Left renal pelvis (tissue), 4 donors: ENCODE results near the gene CYLD. TPM values are rescaled to one million over a fixed set of nuclear protein-coding genes. Genes with fewer than 3 reads are reported as not detected.
A peak's percentile ranks its signal among the peaks of the same experiment; 100 is the strongest.

Source experiments
- DNase-seq, 4 donors: peaks; one replicate each; pipeline ENCODE4 v3.0.0-alpha.2; 2013; ENCODE audit warnings: low read depth in 4 of 4, low spot score in 3 of 4
- polyA plus RNA-seq, 4 donors: library from polyadenylated mRNA; unstranded; fragments of 120-200 nt; gene quantifications; one replicate each; pipeline ENCODE4 v1.2.1, GENCODE V29; 2013; ENCODE audit not compliant: insufficient read length in 4 of 4

The CYLD gene
- polyA plus RNA-seq: 10 to 100 TPM; 24.9 to 29.5 (median 26.8) TPM

DNA sequence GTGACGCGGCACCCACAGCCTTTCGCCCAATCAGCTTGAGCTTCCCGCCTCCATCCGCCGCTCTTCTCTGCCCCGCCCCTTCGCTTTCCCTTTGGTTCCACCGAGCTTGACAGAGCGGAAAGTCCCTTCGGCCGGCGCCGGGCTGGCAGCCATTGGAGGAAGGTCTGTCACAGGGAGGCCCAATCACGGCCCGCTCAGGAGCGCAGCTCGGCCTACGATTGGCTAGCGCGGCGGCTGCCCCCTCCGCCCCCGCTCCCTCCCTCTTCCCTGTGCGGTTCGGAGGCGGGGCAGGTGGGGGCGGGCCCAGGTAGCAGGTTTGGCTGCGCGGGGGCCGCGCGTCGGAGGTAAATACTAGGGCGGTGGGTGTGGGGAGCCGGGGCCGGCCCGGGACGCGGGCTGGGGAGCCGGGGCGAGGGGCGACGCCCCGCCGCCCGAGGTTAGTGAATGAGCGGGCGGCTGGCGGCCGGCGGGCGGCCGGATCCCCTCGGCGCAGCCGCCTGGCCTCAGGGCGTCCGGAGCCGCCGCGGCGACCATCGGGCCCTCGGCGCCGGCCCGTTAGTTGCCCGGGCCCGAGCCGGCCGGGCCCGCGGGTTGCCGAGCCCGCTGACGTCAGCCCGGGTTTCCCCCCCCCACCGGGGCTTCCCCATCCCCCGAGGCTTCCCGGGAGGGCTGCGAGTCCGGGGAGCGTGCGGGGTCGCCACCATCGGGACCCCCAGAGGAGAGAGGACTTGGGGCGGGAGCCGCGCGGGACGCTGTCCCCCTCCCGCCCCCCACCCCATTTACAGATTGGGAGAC lies at the start of gene CYLD:
TSS of gene CYLD (plus strand) at position 306 of the 795 bp plus-strand sequence. CDS start 7,613 bp downstream, outside the sequence.
- DNase-seq: peak; percentile 96 to 99 (median 98)

DNA sequence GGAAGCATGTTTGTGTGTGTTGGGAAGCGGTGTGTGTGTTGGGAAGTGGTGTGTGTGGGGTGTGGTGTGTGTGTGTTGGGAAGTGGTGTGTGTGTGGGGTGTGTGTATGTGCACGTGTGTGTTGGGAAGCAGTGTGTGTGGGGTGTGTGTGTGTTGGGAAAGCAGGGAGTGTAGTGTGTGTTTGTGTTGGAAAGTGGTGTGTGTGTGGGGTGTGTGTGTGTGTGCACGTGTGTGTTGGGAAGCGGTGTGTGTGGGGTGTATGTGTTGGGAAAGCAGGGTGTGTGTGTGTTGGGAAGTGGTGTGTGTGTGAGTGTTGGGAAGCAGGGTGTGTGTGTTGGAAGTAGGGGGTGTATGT lies 49.3 kb upstream of the CYLD start:
- DNase-seq: no peak

GRCh38 chr16:50692999-50693781 lies 48.7 kb upstream of the CYLD start, which contains the start of gene NOD2:
NOD2 (plus strand) TSS chr16:50693606; CDS start chr16:50699496, 5,890 bp downstream.
- no peak for DNase-seq

GRCh38 chr16:50694206-50694605 lies 47.7 kb upstream of the CYLD start:
- no peak for DNase-seq

GRCh38 chr16:50695017-50696000 lies 46.6 kb upstream of the CYLD start:
- no peak for DNase-seq

DNA sequence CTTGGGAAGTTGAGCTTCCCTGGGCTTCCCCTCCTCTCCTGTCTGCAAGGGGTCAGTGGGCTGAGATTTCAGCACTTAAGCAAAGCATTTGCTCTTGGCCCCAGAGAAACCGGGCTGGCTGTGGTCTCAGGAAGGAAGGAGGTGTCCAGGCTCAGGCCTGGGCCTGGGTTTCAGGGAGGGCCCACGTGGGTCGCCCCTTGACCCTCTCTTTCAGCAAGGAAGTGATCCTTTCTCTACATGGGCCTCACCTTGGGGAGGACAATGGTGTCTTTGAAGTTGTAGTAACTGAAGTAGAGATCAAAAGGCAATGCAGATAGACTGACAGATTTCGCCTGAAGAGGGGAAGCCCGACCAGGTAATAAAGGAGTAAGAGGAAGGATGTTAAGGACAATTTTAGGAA lies 45.8 kb upstream of the CYLD start:
- no peak for DNase-seq

DNA sequence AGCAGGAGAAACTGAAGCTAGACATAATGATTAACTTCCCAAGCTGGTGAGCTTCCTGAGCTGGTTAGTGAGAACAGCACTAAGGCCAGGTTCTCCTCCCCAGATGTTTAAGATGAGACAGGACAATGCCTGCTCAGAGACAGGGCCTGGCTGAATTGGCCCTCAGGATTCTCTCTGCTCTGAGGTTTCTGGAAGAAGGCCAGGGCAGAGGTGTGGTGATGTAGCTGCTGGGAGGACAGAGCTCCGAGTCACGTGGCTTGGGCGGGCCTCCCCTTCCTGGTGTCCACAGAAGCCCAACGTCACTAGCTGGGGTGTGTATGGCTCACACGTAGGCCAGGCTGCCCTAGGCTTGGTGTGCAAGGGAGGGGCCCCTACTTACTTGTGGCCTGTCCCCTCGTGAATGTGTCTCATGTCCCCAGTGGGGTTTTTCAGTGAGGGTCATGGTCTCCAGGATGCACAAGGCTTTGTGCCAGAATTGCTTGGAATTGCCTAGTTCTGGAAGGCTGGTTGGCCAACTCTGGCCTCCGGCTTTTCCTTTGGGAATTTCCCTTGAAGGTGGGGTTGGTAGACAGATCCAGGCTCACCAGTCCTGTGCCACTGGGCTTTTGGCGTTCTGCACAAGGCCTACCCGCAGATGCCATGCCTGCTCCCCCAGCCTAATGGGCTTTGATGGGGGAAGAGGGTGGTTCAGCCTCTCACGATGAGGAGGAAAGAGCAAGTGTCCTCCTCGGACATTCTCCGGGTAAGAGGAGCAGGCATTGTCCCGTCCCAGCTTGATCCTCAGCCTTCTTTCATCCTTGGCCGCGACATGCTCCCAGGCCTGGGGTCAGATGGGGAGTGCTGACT lies 45.1 kb upstream of the CYLD start:
- DNase-seq: no peak

DNA sequence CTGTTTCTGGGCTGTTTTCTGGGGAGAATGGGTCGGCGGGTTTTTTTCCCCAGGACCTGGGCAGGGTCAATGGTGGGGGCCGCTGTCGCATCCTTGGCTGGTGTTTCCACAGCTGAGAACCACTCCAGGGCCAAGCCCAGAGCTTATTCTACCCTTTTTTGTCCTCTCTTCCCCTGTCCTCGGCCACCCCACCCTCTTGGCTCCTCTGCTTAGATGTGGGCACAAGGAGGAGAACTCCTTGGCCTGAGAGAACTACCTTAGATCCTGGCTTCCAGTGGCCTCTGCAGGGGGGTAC lies 44.5 kb upstream of the CYLD start:
- DNase-seq: no peak

- DNase-seq: no peak
Observed at GRCh38 chr16:50697881-50698767, 43.8 kb upstream of the CYLD start.

GRCh38 chr16:50699326-50700159 lies 42.3 kb upstream of the CYLD start:
- no peak for DNase-seq

DNA sequence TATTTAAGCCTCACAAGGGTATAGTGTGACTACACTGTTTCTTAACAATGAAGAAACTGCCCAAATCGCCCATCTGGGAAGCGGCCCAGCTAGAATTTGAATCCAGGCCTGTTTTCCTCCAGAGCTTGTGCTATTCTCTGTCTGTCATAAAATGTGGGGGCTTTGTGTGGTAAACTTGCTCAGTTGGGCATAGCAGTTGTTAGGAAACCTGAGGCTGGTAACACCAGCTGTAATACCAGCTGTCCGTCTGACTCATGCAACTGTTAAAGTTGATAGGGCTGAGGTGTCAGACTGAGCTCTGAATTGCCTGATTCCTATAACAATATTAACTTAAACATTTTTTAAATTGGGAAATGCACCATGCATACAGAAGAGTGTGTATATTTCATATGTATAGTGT lies 39.2 kb upstream of the CYLD start:
- DNase-seq: no peak

- no peak for DNase-seq
Observed at GRCh38 chr16:50704245-50704644, 37.6 kb upstream of the CYLD start.

DNA sequence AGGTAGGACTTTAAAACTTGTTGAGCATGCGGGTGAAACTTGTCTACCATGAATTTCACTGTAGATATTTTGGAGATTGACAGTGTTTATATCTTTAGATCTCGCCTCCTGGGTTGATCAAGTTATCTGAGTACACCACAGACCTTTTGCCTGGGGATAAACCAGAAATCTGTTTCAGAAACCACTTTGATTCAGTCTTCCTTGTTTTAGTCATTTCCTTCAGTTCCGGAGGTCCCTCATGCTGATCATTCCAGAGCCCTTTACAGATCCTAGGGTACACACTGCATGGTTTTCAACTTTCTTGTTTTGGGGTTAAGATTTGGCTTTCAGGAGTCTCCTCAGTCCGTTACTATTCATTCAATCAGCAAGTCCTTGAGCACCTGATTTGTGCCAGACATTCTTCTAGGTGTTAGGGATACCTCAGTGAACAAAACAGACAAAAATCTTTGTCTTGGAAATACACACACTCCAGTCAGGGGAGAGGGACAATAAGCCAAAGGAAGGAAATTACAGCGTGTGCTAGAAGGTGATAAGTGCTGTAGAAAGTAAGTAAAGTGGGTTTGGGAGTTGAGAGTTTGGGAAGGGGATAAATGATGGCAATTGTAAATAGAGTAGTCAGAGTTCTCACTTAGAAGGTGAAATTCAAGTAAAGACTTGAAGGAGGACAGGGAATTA lies 36.3 kb upstream of the CYLD start:
- DNase-seq: no peak

GRCh38 chr16:50706250-50706649 lies 35.6 kb upstream of the CYLD start:
- DNase-seq: no peak

DNA sequence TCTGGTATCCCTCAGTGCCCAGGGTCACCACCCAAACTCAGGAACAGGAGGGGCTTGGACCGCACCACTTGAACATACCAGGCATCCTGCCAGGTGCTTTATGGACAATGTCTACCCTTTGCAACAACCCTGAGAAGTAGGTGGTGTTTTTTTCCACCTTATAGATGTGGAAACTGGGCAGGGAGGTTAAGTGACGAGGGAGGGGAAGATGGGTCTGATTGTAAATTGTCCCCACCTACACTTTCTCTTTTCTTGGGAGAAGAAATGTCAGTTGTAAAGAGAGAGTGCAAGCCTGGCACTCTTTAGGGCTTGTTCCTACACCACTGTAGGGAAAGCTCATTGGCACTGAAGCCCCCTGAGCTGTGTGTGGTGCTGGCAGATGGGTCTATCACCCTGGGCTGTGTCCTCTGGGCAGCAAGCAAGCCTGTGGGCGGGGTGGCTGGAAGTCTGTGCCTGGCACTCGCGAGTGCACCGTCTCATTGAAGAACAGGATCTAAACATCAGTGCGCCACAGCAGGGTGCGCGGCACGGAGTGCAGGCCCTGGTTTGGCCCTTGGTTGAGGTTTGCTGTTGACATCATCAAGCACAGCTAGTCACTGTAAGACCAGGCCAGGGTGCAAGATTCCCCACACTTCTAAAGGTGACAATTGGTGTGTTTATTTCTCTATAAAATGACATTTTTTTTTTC lies 33.4 kb upstream of the CYLD start:
- no peak for DNase-seq

DNA sequence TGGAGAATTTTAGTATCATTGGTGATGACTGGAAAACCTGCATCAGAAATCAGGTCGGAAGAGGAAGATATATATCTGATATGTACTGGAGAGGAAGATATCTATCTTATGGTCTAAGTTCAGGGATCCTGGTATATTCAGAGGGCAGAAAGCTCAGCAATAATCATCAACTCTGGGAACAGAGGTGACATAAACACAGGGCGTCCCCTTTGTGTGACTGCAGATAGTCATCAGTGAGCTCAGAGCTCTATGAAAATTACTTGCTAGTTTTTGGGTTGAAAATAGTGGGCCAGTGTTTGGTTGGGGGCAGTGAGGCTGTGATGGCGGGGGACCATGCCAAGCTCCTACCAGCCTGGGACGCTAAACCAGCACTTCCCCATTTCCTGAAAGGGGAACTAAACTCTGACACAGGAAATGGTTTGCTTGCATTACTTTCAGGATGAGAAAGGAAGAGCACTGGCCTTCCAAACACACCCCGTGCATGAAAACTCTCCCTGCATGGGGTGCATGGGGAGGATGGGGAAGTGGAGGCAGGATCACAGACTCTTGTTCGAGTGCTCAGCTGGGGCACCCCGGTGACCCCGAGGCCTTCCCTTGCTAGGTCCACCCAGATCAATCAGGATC lies 32.7 kb upstream of the CYLD start:
- DNase-seq: no peak
